Motor neuron (in vitro differentiated cells): ENCODE data around the gene AVPI1. TPM values are rescaled to one million over a fixed set of nuclear protein-coding genes. Genes with fewer than 3 reads are reported as not detected.
"Not testable (repeated sequence)": the region's sequence is repeated elsewhere in the genome, so short reads cannot be mapped to it uniquely, and the experiment has no call there.

ENCODE experiments used
- ATAC-seq, 8 experiments: fragments of 200-7000 bp; cut with Tn5 transposase; replicated peaks in 6 of 8; 2 replicates each; pipeline ENCODE4 v1.8.0; 2021; ENCODE audit warnings: mild to moderate bottlenecking in 8 of 8, moderate library complexity in 8 of 8
- H3K27ac ChIP-seq, 2 donors: fragments of 250-450 bp; sonication (Bioruptor Pico); 2 replicates each; pipeline ENCODE4 v1.9.0; 2021; ENCODE audit warnings: antibody characterized with exemption in 2 of 2, mild to moderate bottlenecking in 2 of 2, moderate library complexity in 1 of 2
- H3K4me1 ChIP-seq, 2 donors: fragments of 250-450 bp; sonication (Bioruptor Pico); replicated peaks in 1 of 2; 2 replicates each; pipeline ENCODE4 v1.6.1; 2021; ENCODE audit warnings: antibody characterized with exemption in 2 of 2, mild to moderate bottlenecking in 2 of 2, moderate library complexity in 1 of 2
- H3K4me3 ChIP-seq, 5 donors: fragments of 250-450 bp; sonication (Bioruptor Pico); 2 replicates each; pipeline ENCODE4 v1.9.0; 2021; ENCODE audit warnings: antibody characterized with exemption in 5 of 5, mild to moderate bottlenecking in 5 of 5, moderate library complexity in 4 of 5
- WGBS, 10 experiments: fragments of 450-650 bp; shearing (Covaris generic); methylation state at CpG; one replicate each; pipeline ENCODE4 v1.0.0; 2022; 5-methylcytosine and 5-hydroxymethylcytosine counted together
- in situ Hi-C, 9 experiments: fragments of 400-800 bp; cut with MboI; loops; one replicate each; pipeline ENCODE4 v1.15.0; 2021; ENCODE audit warnings: low sequenced_read_pairs in 9 of 9, low pct_unique_long_range_greater_than_20kb in 2 of 9; ENCODE audit not compliant: unreplicated experiment in 9 of 9
- total RNA-seq, 8 experiments: library from RNA; unstranded; fragments of 300-600 nt; gene quantifications; 2 replicates each; pipeline versions ENCODE4 v1.2.3 to v1.2.4, GENCODE V29; 2022

AVPI1 gene
- total RNA-seq, 8 experiments from 2014 or later = 2.1 to 23.9 (median 7.1) TPM

GRCh38 chr10:97684866-97685394 lies 2.1 kb downstream of the AVPI1 start:
- H3K4me1 ChIP-seq = peaks cover 13 to 26% of the 10 kb centered on the region in 2 donors
- H3K4me3 ChIP-seq = peak overlapping the region in 2 of 5 donors; percentile 4 to 68
- no peak overlapping the region for H3K27ac ChIP-seq
- in situ Hi-C loops = no loop called here
- WGBS, 10 experiments = 33 to 100% (median 86%) methylated on average over 1 to 5 of the region's 5 CpGs
- no peak for ATAC-seq

- 60 to 92% (median 90%) methylated on average over 1 to 4 of the region's 7 CpGs; no CpG with 5 or more reads in 5 of the 10 experiments for WGBS, 10 experiments
- in situ Hi-C loops, H3K4me3 ChIP-seq: not testable (repeated sequence)
These were observed 2.7 kb downstream of the AVPI1 start for GRCh38 chr10:97684368-97684713.

GRCh38 chr10:97683556-97684367 lies 3.3 kb downstream of the AVPI1 start:
- Histone ChIP-seq H3K4me1 (peaks cover 13 to 26% of the 10 kb centered on the region in 2 donors), H3K27ac (no peak overlapping the region), H3K4me3 (no peak overlapping the region)
- WGBS, 10 experiments = 0 to 100% (median 75%) methylated on average over 1 to 5 of the region's 9 CpGs
- in situ Hi-C loops = no loop called here
- peak in 2 of 8 experiments; percentile 6 to 7 for ATAC-seq

More at GRCh38 chr10:97684368-97684713, 2.7 kb downstream of the AVPI1 start:
- not testable (repeated sequence) for ATAC-seq, H3K27ac ChIP-seq
- H3K4me1 ChIP-seq = peaks cover 13 to 26% of the 10 kb centered on the region in 2 donors

GRCh38 chr10:97682042-97682441 lies 5.0 kb downstream of the AVPI1 start:
- H3K4me1 ChIP-seq = peaks cover 2 to 15% of the 10 kb centered on the region in 2 donors
- in situ Hi-C loops = no loop called here
- WGBS, 10 experiments = 49 to 100% (median 85%) methylated on average over 1 to 4 of the region's 4 CpGs; no CpG with 5 or more reads in 2 of the 10 experiments
- H3K4me3 ChIP-seq = no peak overlapping the region
- no peak for ATAC-seq
- H3K27ac ChIP-seq = no peak overlapping the region

- in situ Hi-C loops = no loop called here
- Histone ChIP-seq H3K4me1 (peaks cover 0 to 4% of the 10 kb centered on the region in 2 donors), H3K4me3 (no peak overlapping the region), H3K27ac (no peak overlapping the region)
- 79 to 93% (median 93%) methylated on average over 2 to 9 of the region's 16 CpGs; no CpG with 5 or more reads in 5 of the 10 experiments for WGBS, 10 experiments
- no peak for ATAC-seq
These were observed 7.4 kb downstream of the AVPI1 start for GRCh38 chr10:97679594-97679993.

GRCh38 chr10:97676770-97677581 lies 10.1 kb downstream of the AVPI1 start:
- 75 to 100% (median 91%) methylated on average over 1 to 2 of the region's 2 CpGs; no CpG with 5 or more reads in 6 of the 10 experiments for WGBS, 10 experiments
- Histone ChIP-seq H3K4me3 (no peak overlapping the region), H3K4me1 (no peaks in the 10 kb centered on the region), H3K27ac (no peak overlapping the region)
- ATAC-seq = peak; percentile 39 to 93 (median 63)
- in situ Hi-C loops = no loop called here

GRCh38 chr10:97675222-97675621 lies 11.8 kb downstream of the AVPI1 start:
- no peak overlapping the region for H3K27ac ChIP-seq
- peak in 5 of 8 experiments; percentile 10 to 53 (median 44) for ATAC-seq
- WGBS, 10 experiments = 60 to 100% (median 84%) methylated on average over 1 to 7 of the region's 9 CpGs; no CpG with 5 or more reads in 4 of the 10 experiments
- no peak overlapping the region for H3K4me3 ChIP-seq
- in situ Hi-C loops = no loop called here
- H3K4me1 ChIP-seq = no peaks in the 10 kb centered on the region

- Histone ChIP-seq H3K27ac (no peak overlapping the region), H3K4me1 (no peaks in the 10 kb centered on the region), H3K4me3 (no peak overlapping the region)
- in situ Hi-C loops = no loop called here
- 44 to 100% (median 83%) methylated on average over 1 to 5 of the region's 8 CpGs; no CpG with 5 or more reads in 1 of the 10 experiments for WGBS, 10 experiments
- ATAC-seq = peak in 3 of 8 experiments; percentile 11 to 19 (median 12)
These were observed 13.1 kb downstream of the AVPI1 start for GRCh38 chr10:97673736-97674525.

GRCh38 chr10:97669571-97669970 lies 17.5 kb downstream of the AVPI1 start:
- no peak for ATAC-seq
- 63 to 100% methylated on average over 1 of the region's 1 CpG; no CpG with 5 or more reads in 8 of the 10 experiments for WGBS, 10 experiments
- no peak overlapping the region for H3K27ac ChIP-seq
- in situ Hi-C loops = no loop called here
- H3K4me1 ChIP-seq = no peaks in the 10 kb centered on the region
- H3K4me3 ChIP-seq = no peak overlapping the region

GRCh38 chr10:97667463-97667862 lies 19.6 kb downstream of the AVPI1 start:
- ATAC-seq = no peak
- Histone ChIP-seq H3K4me3 (no peak overlapping the region), H3K4me1 (no peaks in the 10 kb centered on the region), H3K27ac (no peak overlapping the region)
- in situ Hi-C loops = no loop called here
- WGBS, 10 experiments = 33 to 100% (median 88%) methylated on average over 1 to 6 of the region's 6 CpGs; no CpG with 5 or more reads in 2 of the 10 experiments

GRCh38 chr10:97666992-97667391 lies 20.0 kb downstream of the AVPI1 start:
- in situ Hi-C loops = no loop called here
- H3K27ac ChIP-seq = no peak overlapping the region
- no peak for ATAC-seq
- 92 to 100% (median 99%) methylated on average over 1 to 7 of the region's 7 CpGs; no CpG with 5 or more reads in 2 of the 10 experiments for WGBS, 10 experiments
- H3K4me1 ChIP-seq = no peaks in the 10 kb centered on the region
- H3K4me3 ChIP-seq = no peak overlapping the region

- H3K4me3 ChIP-seq = no peak overlapping the region
- no peaks in the 10 kb centered on the region for H3K4me1 ChIP-seq
- in situ Hi-C loops = no loop called here
- WGBS, 10 experiments = 100% methylated on average over 1 of the region's 1 CpG; no CpG with 5 or more reads in 4 of the 10 experiments
- no peak for ATAC-seq
- no peak overlapping the region for H3K27ac ChIP-seq
These were observed 22.7 kb downstream of the AVPI1 start for GRCh38 chr10:97664282-97664850.
